GM10266 (cell line): Measurements from ENCODE around the gene TTC28.
"Not testable (repeated sequence)": the region's sequence is repeated elsewhere in the genome, so short reads cannot be mapped to it uniquely, and the experiment has no call there.

ENCODE experiments used
- DNase-seq: peaks from one replicate; pipeline ENCODE4 v3.0.0; 2012; ENCODE audit errors: extremely low spot score
- CTCF ChIP-seq: IDR thresholded peaks from 2 replicates; pipeline ENCODE4 v1.5.1; 2012; ENCODE audit warnings: mild to moderate bottlenecking, low read depth; ENCODE audit not compliant: control insufficient read depth, insufficient read depth; ENCODE audit errors: missing control alignments

Gene TTC28

GRCh38 chr22:28072066-28072465, 607.6 kb downstream of the TTC28 start:
- DNase-seq = no peak
- TF ChIP-seq CTCF = no peak

- DNase-seq = no peak
- no peak for TF ChIP-seq CTCF
These were observed 610.8 kb downstream of the TTC28 start for GRCh38 chr22:28068826-28069225.

GRCh38 chr22:28064920-28065319, 614.7 kb downstream of the TTC28 start:
- DNase-seq = no peak
- TF ChIP-seq CTCF = no peak

GRCh38 chr22:28063656-28064055, 616.0 kb downstream of the TTC28 start:
- TF ChIP-seq CTCF = no peak
- DNase-seq = no peak

- DNase-seq = not testable (repeated sequence)
These were observed 619.0 kb downstream of the TTC28 start for GRCh38 chr22:28060594-28060993.

- DNase-seq = no peak
- no peak for TF ChIP-seq CTCF
These were observed 621.6 kb downstream of the TTC28 start for GRCh38 chr22:28058036-28058435.

GRCh38 chr22:28054819-28055208, 624.8 kb downstream of the TTC28 start:
- no peak for TF ChIP-seq CTCF
- no peak for DNase-seq
